ENCODE results near the gene DPP10.
A peak's percentile ranks its signal among the peaks of the same experiment; 100 is the strongest.

The DPP10 gene

GRCh38 chr2:115105966-115106365 is 663.5 kb downstream of the DPP10 start:
- H3K36me3 ChIP-seq (ENCODE audit: control insufficient read depth, insufficient read depth, low read length), result no peaks in the 10 kb centered on the region
- no peak overlapping the region for H3K4ac ChIP-seq (ENCODE audit: low read depth, low read length)
- H3K79me1 ChIP-seq (ENCODE audit: low read length), result no peaks in the 10 kb centered on the region
- no peak overlapping the region for H2BK120ac ChIP-seq (ENCODE audit: low read depth, low read length)
- H2BK5ac ChIP-seq (ENCODE audit: low read length), result no peak overlapping the region
- no peaks in the 10 kb centered on the region for H3K27me3 ChIP-seq (ENCODE audit: insufficient read depth, low read length, poor library complexity)
- no peak overlapping the region for H3K27ac ChIP-seq (ENCODE audit: low read depth, low read length)
- no peak overlapping the region for H3K23ac ChIP-seq (ENCODE audit: low read length)
- no peaks in the 10 kb centered on the region for H3K79me2 ChIP-seq (ENCODE audit: control insufficient read depth, insufficient read depth, low read length)
- no peak overlapping the region for H3K18ac ChIP-seq (ENCODE audit: low read length)
- H4K8ac ChIP-seq (ENCODE audit: low read depth, low read length), result no peak overlapping the region
- no peak overlapping the region for H2AK5ac ChIP-seq (ENCODE audit: low read length)
- H3K56ac ChIP-seq (ENCODE audit: low read length), result no peak overlapping the region
- no peaks in the 10 kb centered on the region for H3K4me1 ChIP-seq (ENCODE audit: control insufficient read depth, low read depth, low read length)
- H2BK15ac ChIP-seq (replicated peaks; ENCODE audit: low read depth), result no peak overlapping the region
- no peak for DNase-seq
- H3K4me2 ChIP-seq (ENCODE audit: low read length), result no peak overlapping the region
- no peak overlapping the region for H4K5ac ChIP-seq (ENCODE audit: low read length)
- no peak overlapping the region for H3K4me3 ChIP-seq (ENCODE audit: low read length)
- H3K9ac ChIP-seq (ENCODE audit: low read length), result no peak overlapping the region

DNA sequence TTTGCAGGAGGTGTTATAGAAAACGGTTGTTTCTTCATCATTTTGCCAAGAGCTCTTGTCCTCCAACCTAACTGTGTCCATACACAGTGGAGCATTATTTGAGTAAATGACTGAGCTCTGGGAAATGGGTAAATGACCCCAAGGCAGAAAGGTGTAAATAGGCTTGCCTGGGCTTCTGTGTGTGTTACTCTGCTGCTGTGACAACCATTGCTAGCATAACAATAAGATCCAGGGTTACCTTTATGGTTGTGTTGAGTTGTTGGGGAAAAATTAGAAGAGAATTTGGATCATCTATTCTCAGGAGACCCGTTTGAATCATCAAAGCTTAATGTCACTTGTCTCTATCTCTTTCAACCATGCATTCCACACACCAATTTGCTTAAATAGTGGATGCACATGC is 672.7 kb downstream of the DPP10 start:
- Histone ChIP-seq H3K9ac (ENCODE audit: low read length) (no peak overlapping the region), H3K4me2 (ENCODE audit: low read length) (no peak overlapping the region), H3K27me3 (ENCODE audit: insufficient read depth, low read length, poor library complexity) (no peaks in the 10 kb centered on the region), H4K5ac (ENCODE audit: low read length) (no peak overlapping the region), H3K79me1 (ENCODE audit: low read length) (no peaks in the 10 kb centered on the region), H3K27ac (ENCODE audit: low read depth, low read length) (no peak overlapping the region), H3K36me3 (ENCODE audit: control insufficient read depth, insufficient read depth, low read length) (no peaks in the 10 kb centered on the region), H2BK5ac (ENCODE audit: low read length) (no peak overlapping the region), H4K8ac (ENCODE audit: low read depth, low read length) (no peak overlapping the region), H3K79me2 (ENCODE audit: control insufficient read depth, insufficient read depth, low read length) (no peaks in the 10 kb centered on the region), H3K23ac (ENCODE audit: low read length) (no peak overlapping the region), H3K18ac (ENCODE audit: low read length) (no peak overlapping the region), H3K4me1 (ENCODE audit: control insufficient read depth, low read depth, low read length) (no peaks in the 10 kb centered on the region), H3K4me3 (ENCODE audit: low read length) (no peak overlapping the region), H2BK120ac (ENCODE audit: low read depth, low read length) (no peak overlapping the region), H3K4ac (ENCODE audit: low read depth, low read length) (no peak overlapping the region), H2AK5ac (ENCODE audit: low read length) (no peak overlapping the region), H2BK15ac (replicated peaks; ENCODE audit: low read depth) (no peak overlapping the region), H3K56ac (ENCODE audit: low read length) (no peak overlapping the region)
- WGBS (ENCODE audit: extremely low coverage, insufficient coverage, low lambda C conversion rate), result no CpG with 5 or more reads among the region's 2 CpGs
- DNase-seq, result peak; percentile 74

GRCh38 chr2:115118306-115118705 is 675.9 kb downstream of the DPP10 start:
- Histone ChIP-seq H2AK5ac (ENCODE audit: low read length) (no peak overlapping the region), H3K79me1 (ENCODE audit: low read length) (no peaks in the 10 kb centered on the region), H2BK120ac (ENCODE audit: low read depth, low read length) (no peak overlapping the region), H3K18ac (ENCODE audit: low read length) (no peak overlapping the region), H3K4me1 (ENCODE audit: control insufficient read depth, low read depth, low read length) (no peaks in the 10 kb centered on the region), H3K27me3 (ENCODE audit: insufficient read depth, low read length, poor library complexity) (no peaks in the 10 kb centered on the region), H3K79me2 (ENCODE audit: control insufficient read depth, insufficient read depth, low read length) (no peaks in the 10 kb centered on the region), H4K5ac (ENCODE audit: low read length) (no peak overlapping the region), H3K9ac (ENCODE audit: low read length) (no peak overlapping the region), H3K23ac (ENCODE audit: low read length) (no peak overlapping the region), H2BK5ac (ENCODE audit: low read length) (no peak overlapping the region), H2BK15ac (replicated peaks; ENCODE audit: low read depth) (no peak overlapping the region), H3K4ac (ENCODE audit: low read depth, low read length) (no peak overlapping the region), H3K36me3 (ENCODE audit: control insufficient read depth, insufficient read depth, low read length) (no peaks in the 10 kb centered on the region), H3K4me3 (ENCODE audit: low read length) (no peak overlapping the region), H3K27ac (ENCODE audit: low read depth, low read length) (no peak overlapping the region), H4K8ac (ENCODE audit: low read depth, low read length) (no peak overlapping the region), H3K56ac (ENCODE audit: low read length) (no peak overlapping the region), H3K4me2 (ENCODE audit: low read length) (no peak overlapping the region)
- no peak for DNase-seq
- no CpG with 5 or more reads among the region's 2 CpGs for WGBS (ENCODE audit: extremely low coverage, insufficient coverage, low lambda C conversion rate)

DNA sequence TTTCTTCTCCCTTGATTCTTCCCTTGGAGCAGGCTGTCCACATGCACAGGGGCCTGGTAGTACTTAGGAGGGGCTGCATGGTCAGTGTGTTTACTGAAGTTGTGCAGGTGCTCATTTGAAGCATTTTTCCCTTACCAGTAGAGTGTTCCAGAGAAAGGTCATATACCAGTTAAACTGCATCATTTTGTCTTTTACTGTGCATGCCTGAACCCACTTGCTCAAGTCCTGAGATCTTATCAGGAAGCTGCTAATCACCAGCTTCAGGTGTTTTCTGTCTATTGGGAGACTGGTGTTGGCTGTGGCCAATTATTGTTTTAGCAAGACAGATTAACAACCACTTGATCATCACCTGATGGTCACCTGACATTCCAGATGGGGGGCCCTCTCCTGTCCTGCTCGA is 676.6 kb downstream of the DPP10 start:
- H3K27me3 ChIP-seq (ENCODE audit: insufficient read depth, low read length, poor library complexity), result no peaks in the 10 kb centered on the region
- H3K27ac ChIP-seq (ENCODE audit: low read depth, low read length), result no peak overlapping the region
- H3K4me3 ChIP-seq (ENCODE audit: low read length), result no peak overlapping the region
- no CpG with 5 or more reads among the region's 1 CpG for WGBS (ENCODE audit: extremely low coverage, insufficient coverage, low lambda C conversion rate)
- H3K9ac ChIP-seq (ENCODE audit: low read length), result no peak overlapping the region
- no peaks in the 10 kb centered on the region for H3K36me3 ChIP-seq (ENCODE audit: control insufficient read depth, insufficient read depth, low read length)
- no peak overlapping the region for H4K8ac ChIP-seq (ENCODE audit: low read depth, low read length)
- no peak overlapping the region for H2AK5ac ChIP-seq (ENCODE audit: low read length)
- H3K56ac ChIP-seq (ENCODE audit: low read length), result no peak overlapping the region
- H2BK15ac ChIP-seq (replicated peaks; ENCODE audit: low read depth), result no peak overlapping the region
- H3K23ac ChIP-seq (ENCODE audit: low read length), result no peak overlapping the region
- no peaks in the 10 kb centered on the region for H3K79me1 ChIP-seq (ENCODE audit: low read length)
- no peak overlapping the region for H3K4ac ChIP-seq (ENCODE audit: low read depth, low read length)
- H3K4me2 ChIP-seq (ENCODE audit: low read length), result no peak overlapping the region
- no peak overlapping the region for H2BK5ac ChIP-seq (ENCODE audit: low read length)
- no peak overlapping the region for H3K18ac ChIP-seq (ENCODE audit: low read length)
- DNase-seq, result no peak
- H3K4me1 ChIP-seq (ENCODE audit: control insufficient read depth, low read depth, low read length), result no peaks in the 10 kb centered on the region
- H4K5ac ChIP-seq (ENCODE audit: low read length), result no peak overlapping the region
- H3K79me2 ChIP-seq (ENCODE audit: control insufficient read depth, insufficient read depth, low read length), result no peaks in the 10 kb centered on the region
- H2BK120ac ChIP-seq (ENCODE audit: low read depth, low read length), result no peak overlapping the region

- Histone ChIP-seq H2AK5ac (ENCODE audit: low read length) (no peak overlapping the region), H3K18ac (ENCODE audit: low read length) (no peak overlapping the region), H3K4me1 (ENCODE audit: control insufficient read depth, low read depth, low read length) (no peaks in the 10 kb centered on the region), H3K79me1 (ENCODE audit: low read length) (no peaks in the 10 kb centered on the region), H3K4me3 (ENCODE audit: low read length) (no peak overlapping the region), H3K4me2 (ENCODE audit: low read length) (no peak overlapping the region), H4K5ac (ENCODE audit: low read length) (no peak overlapping the region), H4K8ac (ENCODE audit: low read depth, low read length) (no peak overlapping the region), H3K9ac (ENCODE audit: low read length) (no peak overlapping the region), H2BK120ac (ENCODE audit: low read depth, low read length) (no peak overlapping the region), H3K27ac (ENCODE audit: low read depth, low read length) (no peak overlapping the region), H2BK15ac (replicated peaks; ENCODE audit: low read depth) (no peak overlapping the region), H3K23ac (ENCODE audit: low read length) (no peak overlapping the region), H3K56ac (ENCODE audit: low read length) (no peak overlapping the region), H3K4ac (ENCODE audit: low read depth, low read length) (no peak overlapping the region), H3K79me2 (ENCODE audit: control insufficient read depth, insufficient read depth, low read length) (no peaks in the 10 kb centered on the region), H3K36me3 (ENCODE audit: control insufficient read depth, insufficient read depth, low read length) (no peaks in the 10 kb centered on the region), H3K27me3 (ENCODE audit: insufficient read depth, low read length, poor library complexity) (no peaks in the 10 kb centered on the region), H2BK5ac (ENCODE audit: low read length) (no peak overlapping the region)
- DNase-seq, result no peak
- WGBS (ENCODE audit: extremely low coverage, insufficient coverage, low lambda C conversion rate), result no CpG with 5 or more reads among the region's 2 CpGs
Observed at GRCh38 chr2:115122701-115123100, 680.3 kb downstream of the DPP10 start.

DNA sequence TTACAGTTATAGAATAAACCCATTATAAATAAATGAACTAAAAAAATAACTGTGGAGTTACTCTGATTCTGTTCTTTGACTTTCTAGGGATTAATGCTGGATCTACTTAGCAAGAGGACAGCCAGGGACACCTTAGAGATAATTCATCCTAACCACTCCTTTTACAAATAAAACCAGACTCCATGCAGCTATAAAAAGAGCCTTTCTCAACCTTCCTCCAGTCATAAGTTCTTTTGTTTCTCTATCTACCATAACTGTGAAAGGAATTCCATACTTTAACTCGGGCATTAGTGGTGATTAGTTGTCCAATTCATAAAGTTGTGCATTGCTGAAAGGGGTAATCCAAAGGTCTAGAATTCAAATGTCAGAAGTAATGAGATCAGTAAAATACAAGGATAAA is 682.4 kb downstream of the DPP10 start:
- Histone ChIP-seq H3K4me1 (ENCODE audit: control insufficient read depth, low read depth, low read length) (no peaks in the 10 kb centered on the region), H3K23ac (ENCODE audit: low read length) (no peak overlapping the region), H2AK5ac (ENCODE audit: low read length) (no peak overlapping the region), H2BK5ac (ENCODE audit: low read length) (no peak overlapping the region), H3K4me3 (ENCODE audit: low read length) (no peak overlapping the region), H4K5ac (ENCODE audit: low read length) (no peak overlapping the region), H3K79me2 (ENCODE audit: control insufficient read depth, insufficient read depth, low read length) (no peaks in the 10 kb centered on the region), H3K36me3 (ENCODE audit: control insufficient read depth, insufficient read depth, low read length) (no peaks in the 10 kb centered on the region), H3K27me3 (ENCODE audit: insufficient read depth, low read length, poor library complexity) (no peaks in the 10 kb centered on the region), H4K8ac (ENCODE audit: low read depth, low read length) (no peak overlapping the region), H3K4ac (ENCODE audit: low read depth, low read length) (no peak overlapping the region), H3K18ac (ENCODE audit: low read length) (no peak overlapping the region), H2BK15ac (replicated peaks; ENCODE audit: low read depth) (no peak overlapping the region), H3K4me2 (ENCODE audit: low read length) (no peak overlapping the region), H3K9ac (ENCODE audit: low read length) (no peak overlapping the region), H2BK120ac (ENCODE audit: low read depth, low read length) (no peak overlapping the region), H3K79me1 (ENCODE audit: low read length) (no peaks in the 10 kb centered on the region), H3K56ac (ENCODE audit: low read length) (no peak overlapping the region), H3K27ac (ENCODE audit: low read depth, low read length) (no peak overlapping the region)
- no CpG with 5 or more reads among the region's 1 CpG for WGBS (ENCODE audit: extremely low coverage, insufficient coverage, low lambda C conversion rate)
- DNase-seq, result no peak

All from mesendoderm (in vitro differentiated cells).